ENCODE results near the gene AUH.
"Not testable (repeated sequence)": the region's sequence is repeated elsewhere in the genome, so short reads cannot be mapped to it uniquely, and the experiment has no call there.

AUH gene

GRCh38 chr9:91378695-91379127, 17.0 kb upstream of the AUH start:
- DNase-seq (ENCODE audit: low read depth): no peak

- DNase-seq (ENCODE audit: low read depth): not testable (repeated sequence)
Measured at GRCh38 chr9:91378054-91378453, 16.3 kb upstream of the AUH start.

- DNase-seq (ENCODE audit: low read depth): no peak
Measured at GRCh38 chr9:91376239-91376638, 14.5 kb upstream of the AUH start.

- DNase-seq (ENCODE audit: low read depth): no peak
Measured at GRCh38 chr9:91374939-91375338, 13.2 kb upstream of the AUH start.

GRCh38 chr9:91371894-91372293, 10.2 kb upstream of the AUH start:
- no peak for DNase-seq (ENCODE audit: low read depth)

GRCh38 chr9:91370006-91370405, 8.3 kb upstream of the AUH start:
- not testable (repeated sequence) for DNase-seq (ENCODE audit: low read depth)

GRCh38 chr9:91364702-91365101, 3.0 kb upstream of the AUH start:
- DNase-seq (ENCODE audit: low read depth): no peak

GRCh38 chr9:91364005-91364404, 2.3 kb upstream of the AUH start:
- DNase-seq (ENCODE audit: low read depth): no peak

GRCh38 chr9:91362051-91362611, 413 bp upstream of the AUH start:
- no peak for DNase-seq (ENCODE audit: low read depth)

- no peak for DNase-seq (ENCODE audit: low read depth)
Measured at GRCh38 chr9:91360551-91361290, 997 bp downstream of the AUH start.

- no peak for DNase-seq (ENCODE audit: low read depth)
Measured at GRCh38 chr9:91359734-91360470, 1.8 kb downstream of the AUH start.

- no peak for DNase-seq (ENCODE audit: low read depth)
Measured at GRCh38 chr9:91359083-91359482, 2.6 kb downstream of the AUH start.

- no peak for DNase-seq (ENCODE audit: low read depth)
Measured at GRCh38 chr9:91354881-91355280, 6.8 kb downstream of the AUH start.

- DNase-seq (ENCODE audit: low read depth): no peak
Measured at GRCh38 chr9:91349115-91349555, 12.6 kb downstream of the AUH start.

GRCh38 chr9:91348191-91348807, 13.4 kb downstream of the AUH start:
- DNase-seq (ENCODE audit: low read depth): no peak

GRCh38 chr9:91347377-91347776, 14.3 kb downstream of the AUH start:
- DNase-seq (ENCODE audit: low read depth): no peak

GRCh38 chr9:91346644-91347043, 15.1 kb downstream of the AUH start:
- DNase-seq (ENCODE audit: low read depth): no peak

- no peak for DNase-seq (ENCODE audit: low read depth)
Measured at GRCh38 chr9:91345978-91346377, 15.7 kb downstream of the AUH start.

GRCh38 chr9:91342575-91342974, 19.1 kb downstream of the AUH start:
- DNase-seq (ENCODE audit: low read depth): no peak

GRCh38 chr9:91341749-91342148, 20.0 kb downstream of the AUH start:
- DNase-seq (ENCODE audit: low read depth): no peak

- no peak for DNase-seq (ENCODE audit: low read depth)
Measured at GRCh38 chr9:91341258-91341746, 20.4 kb downstream of the AUH start.

- no peak for DNase-seq (ENCODE audit: low read depth)
Measured at GRCh38 chr9:91340395-91340967, 21.2 kb downstream of the AUH start.
